OCI-LY1 (cell line): Measurements from ENCODE around the gene NIFK.
A peak's percentile ranks its signal among the peaks of the same experiment; 100 is the strongest.
"Not testable (repeated sequence)": the region's sequence is repeated elsewhere in the genome, so short reads cannot be mapped to it uniquely, and the experiment has no call there.

Source experiments
- H2AFZ ChIP-seq: fragments of 200-600 bp; sonication (generic), shearing (Covaris generic); 2 replicates; pipeline ENCODE4 v1.6.0; 2014; ENCODE audit warnings: antibody characterized with exemption, mild to moderate bottlenecking, low read length
- H3F3A ChIP-seq: fragments of 200-600 bp; sonication (generic), shearing (Covaris generic); 2 replicates; pipeline ENCODE4 v1.6.0; 2014; ENCODE audit warnings: mild to moderate bottlenecking, antibody characterized with exemption, low read length, moderate library complexity; ENCODE audit not compliant: insufficient read depth
- H3K27ac ChIP-seq: fragments of 200-600 bp; sonication (generic); 2 replicates; pipeline ENCODE4 v1.5.1; 2014; ENCODE audit warnings: low read length, mixed run types, mild to moderate bottlenecking, low read depth; ENCODE audit not compliant: poor library complexity, severe bottlenecking
- H3K27me3 ChIP-seq: fragments of 200-600 bp; sonication (generic); 2 replicates; pipeline ENCODE4 v1.6.0; 2014; ENCODE audit warnings: antibody characterized with exemption, mild to moderate bottlenecking, low read length, moderate library complexity; ENCODE audit not compliant: insufficient read depth
- H3K36me3 ChIP-seq: fragments of 200-600 bp; sonication (generic); 2 replicates; pipeline ENCODE4 v1.6.1; 2014; ENCODE audit warnings: mild to moderate bottlenecking, antibody characterized with exemption, low read length, moderate library complexity, mixed read lengths; ENCODE audit not compliant: insufficient read depth
- H3K4me1 ChIP-seq: fragments of 200-600 bp; sonication (generic); 2 replicates; pipeline ENCODE4 v1.5.1; 2014; ENCODE audit warnings: mild to moderate bottlenecking, low read length, moderate library complexity; ENCODE audit not compliant: insufficient read depth, severe bottlenecking
- H3K4me2 ChIP-seq: fragments of 200-600 bp; sonication (generic), shearing (Covaris generic); 2 replicates; pipeline ENCODE4 v1.6.1; 2014; ENCODE audit warnings: low read length
- H3K4me3 ChIP-seq: fragments of 200-600 bp; sonication (generic); 2 replicates; pipeline ENCODE4 v1.5.1; 2014; ENCODE audit warnings: low read length, low read depth, mild to moderate bottlenecking, mixed read lengths; ENCODE audit not compliant: poor library complexity, severe bottlenecking
- H3K79me2 ChIP-seq: fragments of 200-600 bp; shearing (Covaris generic); 2 replicates; pipeline ENCODE4 v1.6.1; 2016; ENCODE audit warnings: mixed run types, low read length, mixed read lengths; ENCODE audit not compliant: insufficient read depth
- H3K9ac ChIP-seq: fragments of 200-600 bp; sonication (generic), shearing (Covaris generic); 2 replicates; pipeline ENCODE4 v1.6.1; 2014; ENCODE audit warnings: mild to moderate bottlenecking, low read length, mixed read lengths
- H3K9me2 ChIP-seq: fragments of 200-600 bp; sonication (generic), shearing (Covaris generic); 2 replicates; pipeline ENCODE4 v1.6.1; 2014; ENCODE audit warnings: low read depth, mild to moderate bottlenecking, low read length, mixed read lengths
- H3K9me3 ChIP-seq: fragments of 200-600 bp; shearing (Covaris generic); 2 replicates; pipeline ENCODE4 v1.6.1; 2014; ENCODE audit warnings: low read length, mixed read lengths
- H4K20me1 ChIP-seq: fragments of 200-600 bp; sonication (generic), shearing (Covaris generic); 2 replicates; pipeline ENCODE4 v1.6.0; 2016; ENCODE audit warnings: mild to moderate bottlenecking, low read length; ENCODE audit not compliant: insufficient read depth
- CTCF ChIP-seq: fragments of 200-600 bp; sonication (generic), shearing (Covaris generic); IDR thresholded peaks from 2 replicates; pipeline ENCODE4 v1.5.1; 2017; ENCODE audit warnings: mild to moderate bottlenecking, antibody characterized with exemption, low read length, moderate library complexity, mixed read lengths
- EZH2 ChIP-seq: fragments of 200-600 bp; sonication (generic), shearing (Covaris generic); IDR thresholded peaks from 2 replicates; pipeline ENCODE4 v1.8.0; 2017; ENCODE audit warnings: borderline replicate concordance, mixed run types, mild to moderate bottlenecking, antibody characterized with exemption, low read length, moderate library complexity, mixed read lengths

The NIFK gene

GRCh38 chr2:121735518-121736074 lies 1.1 kb downstream of the NIFK start:
- H3F3A ChIP-seq = no peaks in the 10 kb centered on the region
- no peaks in the 10 kb centered on the region for H4K20me1 ChIP-seq
- H3K27me3 ChIP-seq = no peaks in the 10 kb centered on the region
- no peaks in the 10 kb centered on the region for H3K9me3 ChIP-seq
- H3K4me1 ChIP-seq = peaks cover 28% of the 10 kb centered on the region
- H3K79me2 ChIP-seq = peaks cover 25% of the 10 kb centered on the region
- peak overlapping the region; percentile 88 for H3K4me3 ChIP-seq
- TF ChIP-seq EZH2 = no peak
- peak; percentile 63 for TF ChIP-seq CTCF
- no peaks in the 10 kb centered on the region for H3K9me2 ChIP-seq
- H3K36me3 ChIP-seq = peaks cover 53% of the 10 kb centered on the region
- H3K27ac ChIP-seq = peak overlapping the region; percentile 68
- H3K4me2 ChIP-seq = peak overlapping the region; percentile 91
- H3K9ac ChIP-seq = peak overlapping the region; percentile 81
- H2AFZ ChIP-seq = no peak overlapping the region

- not testable (repeated sequence) for H3F3A ChIP-seq, H3K27me3 ChIP-seq, H2AFZ ChIP-seq, H3K9me2 ChIP-seq, H4K20me1 ChIP-seq, H3K9me3 ChIP-seq, H3K9ac ChIP-seq, H3K4me3 ChIP-seq, H3K27ac ChIP-seq
- Histone ChIP-seq H3K4me2 (0 out of 2 replicates have a peak overlapping the region, but pooled peaks have one; percentile 91), H3K79me2 (peaks cover 25% of the 10 kb centered on the region), H3K4me1 (peaks cover 28% of the 10 kb centered on the region), H3K36me3 (peaks cover 64% of the 10 kb centered on the region)
Observed at GRCh38 chr2:121734544-121734943, 2.1 kb downstream of the NIFK start.

GRCh38 chr2:121731366-121731765 lies 5.3 kb downstream of the NIFK start:
- Histone ChIP-seq H4K20me1 (no peaks in the 10 kb centered on the region), H3K27me3 (no peaks in the 10 kb centered on the region)

More at GRCh38 chr2:121731366-121731765, 5.3 kb downstream of the NIFK start:
- Histone ChIP-seq H3K79me2 (peaks cover 22% of the 10 kb centered on the region), H2AFZ (no peak overlapping the region), H3K9ac (no peak overlapping the region), H3K4me1 (peaks cover 10% of the 10 kb centered on the region), H3K27ac (no peak overlapping the region), H3F3A (no peaks in the 10 kb centered on the region), H3K4me3 (no peak overlapping the region), H3K4me2 (no peak overlapping the region), H3K9me3 (no peaks in the 10 kb centered on the region), H3K36me3 (peaks cover 95% of the 10 kb centered on the region), H3K9me2 (no peaks in the 10 kb centered on the region)
- TF ChIP-seq CTCF = no peak
- TF ChIP-seq EZH2 = no peak
